ENCODE measurements around the gene CFAP221. TPM values are rescaled to one million over a fixed set of nuclear protein-coding genes. Genes with fewer than 3 reads are reported as not detected.

Gene CFAP221
- total RNA-seq, 2 donors from 2014 or later = not detected

GRCh38 chr2:119580550-119581072 lies 36.4 kb downstream of the CFAP221 start:
- H3K36me3 Mint-ChIP-seq (ENCODE audit: insufficient read depth in 2 of 2) = no peaks in the 10 kb centered on the region
- DNase-seq (no peak), ATAC-seq (replicated peaks in 1 of 2) (no peak)
- H3K9me3 Mint-ChIP-seq = peaks cover 4 to 8% of the 10 kb centered on the region in 2 donors
- no peak overlapping the region for H3K4me3 Mint-ChIP-seq
- H3K27me3 Mint-ChIP-seq (ENCODE audit: low read depth) = peaks cover 15% of the 10 kb centered on the region
- no peaks in the 10 kb centered on the region for H3K4me1 Mint-ChIP-seq (ENCODE audit: low read depth)
- no peak overlapping the region for H3K27ac Mint-ChIP-seq

DNA sequence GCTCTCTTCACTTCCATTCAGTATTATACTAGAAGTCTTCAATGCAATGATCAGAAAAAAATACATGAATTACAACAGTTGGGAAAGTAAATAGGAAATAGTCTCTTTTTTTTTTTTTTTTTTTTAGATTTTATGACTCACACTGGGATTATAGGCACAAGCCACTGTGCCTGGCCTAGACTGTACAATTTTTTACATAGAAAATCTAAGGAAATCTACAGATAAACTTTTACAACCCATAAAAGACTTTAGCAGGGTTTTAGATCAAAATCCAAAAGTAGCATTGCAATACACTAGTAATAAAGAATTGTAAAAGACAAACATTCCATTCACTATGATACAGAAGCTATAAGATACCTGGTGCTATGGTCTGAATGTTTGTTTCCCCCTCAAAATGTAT lies 39.0 kb downstream of the CFAP221 start:
- ATAC-seq (replicated peaks in 1 of 2) (no peak), DNase-seq (no peak)
- peaks cover 4% of the 10 kb centered on the region in 2 donors for H3K9me3 Mint-ChIP-seq
- H3K27me3 Mint-ChIP-seq (ENCODE audit: low read depth) = peaks cover 8% of the 10 kb centered on the region
- H3K4me1 Mint-ChIP-seq (ENCODE audit: low read depth) = no peaks in the 10 kb centered on the region
- H3K4me3 Mint-ChIP-seq = no peak overlapping the region
- no peak overlapping the region for H3K27ac Mint-ChIP-seq
- no peaks in the 10 kb centered on the region for H3K36me3 Mint-ChIP-seq (ENCODE audit: insufficient read depth in 2 of 2)

DNA sequence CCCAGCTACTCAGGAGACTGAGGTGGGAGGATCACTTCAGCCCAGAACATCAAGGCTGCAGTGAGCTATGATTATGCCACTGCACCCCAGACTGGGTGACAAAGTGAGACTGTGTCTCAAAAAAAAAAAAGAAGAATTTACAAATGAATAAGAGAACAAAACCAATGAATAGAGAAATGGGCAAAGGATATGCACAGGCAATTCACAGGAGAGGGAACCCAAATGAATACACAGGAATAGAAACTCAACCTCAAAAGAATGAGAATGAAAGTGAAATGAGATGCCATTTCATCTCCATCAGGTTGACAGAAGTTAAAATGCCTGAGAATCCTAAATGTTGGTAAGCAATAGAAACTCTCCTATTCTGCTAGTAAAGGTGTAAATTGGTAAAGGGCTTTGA lies 40.2 kb downstream of the CFAP221 start:
- DNase-seq (no peak), ATAC-seq (replicated peaks in 1 of 2) (no peak)
- peaks cover 8% of the 10 kb centered on the region for H3K27me3 Mint-ChIP-seq (ENCODE audit: low read depth)
- H3K36me3 Mint-ChIP-seq (ENCODE audit: insufficient read depth in 2 of 2) = no peaks in the 10 kb centered on the region
- no peak overlapping the region for H3K27ac Mint-ChIP-seq
- no peak overlapping the region for H3K4me3 Mint-ChIP-seq
- H3K9me3 Mint-ChIP-seq = peaks cover 4% of the 10 kb centered on the region in 2 donors
- H3K4me1 Mint-ChIP-seq (ENCODE audit: low read depth) = no peaks in the 10 kb centered on the region

- peaks cover 8% of the 10 kb centered on the region for H3K27me3 Mint-ChIP-seq (ENCODE audit: low read depth)
- H3K9me3 Mint-ChIP-seq = peaks cover 4% of the 10 kb centered on the region in 2 donors
- H3K4me1 Mint-ChIP-seq (ENCODE audit: low read depth) = no peaks in the 10 kb centered on the region
- H3K27ac Mint-ChIP-seq = no peak overlapping the region
- DNase-seq (no peak), ATAC-seq (replicated peaks in 1 of 2) (no peak)
- no peaks in the 10 kb centered on the region for H3K36me3 Mint-ChIP-seq (ENCODE audit: insufficient read depth in 2 of 2)
- H3K4me3 Mint-ChIP-seq = no peak overlapping the region
Observed at GRCh38 chr2:119586085-119586484, 41.8 kb downstream of the CFAP221 start.

DNA sequence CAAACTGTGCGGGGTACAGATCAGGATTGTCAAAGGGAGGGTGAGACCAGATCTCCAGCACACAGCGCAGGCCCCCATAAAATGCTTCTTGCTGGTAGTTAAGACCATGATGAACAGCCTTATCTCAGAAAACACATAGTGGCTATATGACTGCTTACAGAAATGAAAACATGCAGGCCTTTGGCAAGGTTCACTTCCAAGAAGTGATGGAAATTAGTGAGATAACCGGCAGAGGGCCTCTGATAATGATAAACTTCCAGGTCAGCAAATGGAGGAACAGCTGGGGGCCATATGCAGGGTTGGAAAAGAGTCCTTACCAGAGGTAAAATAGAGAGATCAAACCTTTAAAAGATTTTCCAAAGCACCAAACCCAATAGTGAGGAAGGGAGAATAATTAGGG lies 46.6 kb downstream of the CFAP221 start:
- Mint-ChIP-seq H3K27me3 (ENCODE audit: low read depth) (peaks cover 5% of the 10 kb centered on the region), H3K9me3 (no peaks in the 10 kb centered on the region), H3K36me3 (ENCODE audit: insufficient read depth in 2 of 2) (no peaks in the 10 kb centered on the region), H3K4me1 (ENCODE audit: low read depth) (no peaks in the 10 kb centered on the region), H3K4me3 (no peak overlapping the region), H3K27ac (no peak overlapping the region)
- ATAC-seq (replicated peaks in 1 of 2) (no peak), DNase-seq (no peak)

DNA sequence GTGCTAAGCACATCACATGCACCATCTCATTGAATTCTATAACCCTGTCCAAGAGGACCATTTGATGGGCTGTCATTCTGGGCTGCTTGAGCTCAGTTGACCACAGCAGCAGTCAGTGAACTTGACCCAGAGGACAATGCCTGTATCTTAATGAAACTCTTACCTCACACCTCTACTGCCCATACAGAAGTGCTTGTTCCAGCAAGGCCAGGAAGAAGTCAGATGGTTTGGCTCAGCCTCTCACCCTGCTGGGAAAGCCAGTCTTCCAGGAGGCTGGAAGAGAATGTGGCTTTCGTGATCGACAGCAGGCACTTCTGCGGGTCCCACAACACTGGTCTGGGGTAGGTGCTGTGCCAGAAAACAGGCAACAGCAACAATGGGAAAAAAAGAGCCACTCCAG lies 47.3 kb downstream of the CFAP221 start:
- Mint-ChIP-seq H3K9me3 (no peaks in the 10 kb centered on the region), H3K36me3 (ENCODE audit: insufficient read depth in 2 of 2) (no peaks in the 10 kb centered on the region), H3K27ac (no peak overlapping the region), H3K4me3 (no peak overlapping the region), H3K4me1 (ENCODE audit: low read depth) (no peaks in the 10 kb centered on the region), H3K27me3 (ENCODE audit: low read depth) (no peaks in the 10 kb centered on the region)
- no peak for ATAC-seq (replicated peaks in 1 of 2)
- no peak for DNase-seq

DNA sequence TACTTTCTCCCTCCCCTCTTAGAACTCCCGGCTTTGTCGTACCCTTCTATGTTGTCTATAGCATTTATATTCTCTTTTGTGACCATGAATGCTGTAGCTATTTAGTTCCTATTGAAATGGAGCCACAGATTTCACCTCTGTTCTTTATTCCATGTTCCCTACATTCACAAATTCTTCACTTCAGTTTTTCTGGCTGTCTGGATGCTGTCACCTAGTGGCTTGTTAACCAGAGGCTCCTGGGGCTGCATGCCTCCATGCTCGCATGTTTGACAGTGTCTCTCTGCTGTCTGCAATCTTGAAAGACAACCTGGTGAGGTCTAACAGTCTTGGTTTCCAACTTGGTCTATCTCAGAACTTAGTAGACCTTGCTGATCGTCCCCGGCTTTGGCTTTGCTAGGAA lies 48.2 kb downstream of the CFAP221 start:
- H3K9me3 Mint-ChIP-seq = no peaks in the 10 kb centered on the region
- ATAC-seq (replicated peaks in 1 of 2) (no peak), DNase-seq (no peak)
- no peak overlapping the region for H3K4me3 Mint-ChIP-seq
- H3K36me3 Mint-ChIP-seq (ENCODE audit: insufficient read depth in 2 of 2) = no peaks in the 10 kb centered on the region
- no peaks in the 10 kb centered on the region for H3K4me1 Mint-ChIP-seq (ENCODE audit: low read depth)
- no peak overlapping the region for H3K27ac Mint-ChIP-seq
- H3K27me3 Mint-ChIP-seq (ENCODE audit: low read depth) = no peaks in the 10 kb centered on the region

GRCh38 chr2:119596638-119597037 lies 52.4 kb downstream of the CFAP221 start:
- Mint-ChIP-seq H3K36me3 (ENCODE audit: insufficient read depth in 2 of 2) (no peaks in the 10 kb centered on the region), H3K9me3 (no peaks in the 10 kb centered on the region), H3K4me1 (ENCODE audit: low read depth) (no peaks in the 10 kb centered on the region), H3K4me3 (no peak overlapping the region), H3K27me3 (ENCODE audit: low read depth) (no peaks in the 10 kb centered on the region), H3K27ac (no peak overlapping the region)
- DNase-seq = no peak
- ATAC-seq (replicated peaks in 1 of 2) = no peak

GRCh38 chr2:119598596-119599263 lies 54.5 kb downstream of the CFAP221 start:
- H3K27ac Mint-ChIP-seq = no peak overlapping the region

DNA sequence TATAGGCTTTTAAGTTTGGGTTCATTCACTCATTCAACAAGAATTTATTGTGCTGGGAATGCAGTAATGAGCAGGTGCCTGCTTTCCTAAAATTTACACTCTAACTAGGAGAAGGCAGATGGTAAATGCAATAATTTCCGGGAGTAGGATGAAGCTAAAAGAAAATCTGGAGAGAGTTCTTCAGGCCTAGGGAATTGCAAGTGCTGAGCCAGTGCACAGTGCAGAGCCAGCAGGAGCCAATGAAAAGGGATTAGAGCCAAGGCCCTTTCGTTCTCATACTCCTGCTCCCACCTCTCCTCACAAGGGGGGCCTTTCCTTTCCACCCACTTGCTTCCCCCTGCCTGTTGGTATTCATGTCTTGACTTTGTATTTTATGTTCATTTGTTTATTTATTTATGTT lies 55.1 kb downstream of the CFAP221 start:
- ATAC-seq (replicated peaks in 1 of 2) = no peak
- no peak overlapping the region for H3K4me3 Mint-ChIP-seq
- H3K27me3 Mint-ChIP-seq (ENCODE audit: low read depth) = no peaks in the 10 kb centered on the region

More at GRCh38 chr2:119598596-119599263, 54.5 kb downstream of the CFAP221 start:
- Mint-ChIP-seq H3K9me3 (no peaks in the 10 kb centered on the region), H3K36me3 (ENCODE audit: insufficient read depth in 2 of 2) (no peaks in the 10 kb centered on the region), H3K4me1 (ENCODE audit: low read depth) (no peaks in the 10 kb centered on the region), H3K27me3 (ENCODE audit: low read depth) (no peaks in the 10 kb centered on the region), H3K4me3 (no peak overlapping the region)
- DNase-seq (no peak), ATAC-seq (replicated peaks in 1 of 2) (no peak)

DNA sequence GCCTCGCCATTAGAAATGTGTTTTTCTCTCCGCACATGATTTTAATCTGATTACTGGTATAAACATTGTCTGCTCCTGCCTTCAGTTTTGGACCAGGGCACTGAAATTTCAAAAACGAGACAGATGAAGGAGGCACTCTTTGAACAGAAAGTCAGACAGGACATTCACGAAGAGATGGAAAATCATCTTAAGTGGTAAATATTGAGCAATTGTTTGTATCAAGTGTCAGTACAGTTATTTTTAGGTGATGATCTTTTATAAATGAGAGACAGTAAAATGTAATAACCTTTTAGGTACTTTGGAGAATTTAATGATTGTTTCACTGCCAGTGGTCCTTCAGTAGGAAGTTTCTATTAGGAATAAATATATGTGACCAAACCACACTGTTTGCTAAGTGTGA lies 60.8 kb downstream of the CFAP221 start:
- ATAC-seq (replicated peaks in 1 of 2) (no peak), DNase-seq (no peak)
- no peaks in the 10 kb centered on the region for H3K36me3 Mint-ChIP-seq (ENCODE audit: insufficient read depth in 2 of 2)
- peaks cover 24% of the 10 kb centered on the region for H3K27me3 Mint-ChIP-seq (ENCODE audit: low read depth)
- H3K4me3 Mint-ChIP-seq = no peak overlapping the region
- no peaks in the 10 kb centered on the region for H3K9me3 Mint-ChIP-seq
- H3K4me1 Mint-ChIP-seq (ENCODE audit: low read depth) = no peaks in the 10 kb centered on the region
- no peak overlapping the region for H3K27ac Mint-ChIP-seq

More for the DNA sequence above, 55.1 kb downstream of the CFAP221 start:
- no peak overlapping the region for H3K27ac Mint-ChIP-seq
- no peaks in the 10 kb centered on the region for H3K9me3 Mint-ChIP-seq
- H3K36me3 Mint-ChIP-seq (ENCODE audit: insufficient read depth in 2 of 2) = no peaks in the 10 kb centered on the region
- no peak for DNase-seq
- H3K4me1 Mint-ChIP-seq (ENCODE audit: low read depth) = no peaks in the 10 kb centered on the region

GRCh38 chr2:119606674-119607073 lies 62.4 kb downstream of the CFAP221 start:
- peaks cover 24% of the 10 kb centered on the region for H3K27me3 Mint-ChIP-seq (ENCODE audit: low read depth)
- DNase-seq (no peak), ATAC-seq (replicated peaks in 1 of 2) (no peak)
- H3K9me3 Mint-ChIP-seq = no peaks in the 10 kb centered on the region
- H3K36me3 Mint-ChIP-seq (ENCODE audit: insufficient read depth in 2 of 2) = peaks cover 0 to 1% of the 10 kb centered on the region in 2 donors
- H3K4me1 Mint-ChIP-seq (ENCODE audit: low read depth) = no peaks in the 10 kb centered on the region
- no peak overlapping the region for H3K4me3 Mint-ChIP-seq
- no peak overlapping the region for H3K27ac Mint-ChIP-seq

DNA sequence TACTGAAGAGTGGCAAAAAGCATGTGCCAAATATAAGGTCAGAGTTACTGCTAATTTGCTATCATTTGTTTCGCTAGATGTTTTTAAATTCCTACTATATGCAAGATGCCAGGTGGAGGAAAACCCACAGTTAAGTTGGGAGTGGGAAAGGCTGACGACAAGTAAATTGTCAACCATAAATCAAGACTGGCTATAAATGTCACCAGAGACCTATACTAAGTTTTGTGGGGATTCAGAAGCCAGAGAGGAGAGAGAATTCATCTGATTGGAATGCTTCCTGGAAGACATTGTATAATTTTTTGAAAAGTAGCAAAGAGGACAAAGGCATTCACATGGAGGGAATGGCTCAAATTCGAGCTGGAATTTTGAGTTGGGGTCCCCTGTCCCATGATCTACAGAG lies 64.3 kb downstream of the CFAP221 start:
- ATAC-seq (replicated peaks in 1 of 2) = no peak
- Mint-ChIP-seq H3K4me3 (no peak overlapping the region), H3K27ac (no peak overlapping the region), H3K27me3 (ENCODE audit: low read depth) (peaks cover 29% of the 10 kb centered on the region), H3K4me1 (ENCODE audit: low read depth) (no peaks in the 10 kb centered on the region), H3K36me3 (ENCODE audit: insufficient read depth in 2 of 2) (peaks cover 1 to 2% of the 10 kb centered on the region in 2 donors), H3K9me3 (peaks cover 0 to 4% of the 10 kb centered on the region in 2 donors)
- DNase-seq = no peak

GRCh38 chr2:119609337-119609736 lies 65.1 kb downstream of the CFAP221 start:
- no peaks in the 10 kb centered on the region for H3K4me1 Mint-ChIP-seq (ENCODE audit: low read depth)
- ATAC-seq (replicated peaks in 1 of 2) (no peak), DNase-seq (no peak)
- H3K4me3 Mint-ChIP-seq = no peak overlapping the region
- peaks cover 29% of the 10 kb centered on the region for H3K27me3 Mint-ChIP-seq (ENCODE audit: low read depth)
- no peak overlapping the region for H3K27ac Mint-ChIP-seq
- peaks cover 7 to 9% of the 10 kb centered on the region in 2 donors for H3K9me3 Mint-ChIP-seq
- H3K36me3 Mint-ChIP-seq (ENCODE audit: insufficient read depth in 2 of 2) = peaks cover 5 to 8% of the 10 kb centered on the region in 2 donors
